NCI-H187 (cell line): Measurements from ENCODE around the gene PLCG2.
"Not testable (repeated sequence)": the region's sequence is repeated elsewhere in the genome, so short reads cannot be mapped to it uniquely, and the experiment has no call there.

Source experiments
- DNase-seq, 2 experiments: peaks; one replicate each; lab custom pipeline; 2025; lab: John Stamatoyannopoulos, UW

Gene PLCG2

DNA sequence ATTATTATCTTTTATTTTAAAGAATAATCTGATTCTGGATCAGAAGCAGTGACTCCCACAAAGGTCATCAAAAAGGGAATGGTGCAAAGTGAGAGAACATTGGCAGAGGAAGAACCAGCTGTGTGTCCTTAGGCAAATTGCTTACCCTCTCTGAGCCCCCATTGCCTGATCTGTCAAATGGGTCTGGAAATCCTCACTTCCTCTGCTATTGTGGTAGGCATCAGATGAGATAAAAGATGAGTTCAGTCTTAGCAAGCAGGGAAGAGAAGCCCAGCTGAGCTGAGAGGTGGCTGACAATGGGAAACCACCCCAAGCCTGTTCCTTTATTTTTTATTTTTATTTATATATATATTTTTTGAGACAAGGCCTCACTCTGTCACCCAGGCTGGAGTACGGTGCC, 24.2 kb upstream of the PLCG2 start:
- no peak for DNase-seq

DNA sequence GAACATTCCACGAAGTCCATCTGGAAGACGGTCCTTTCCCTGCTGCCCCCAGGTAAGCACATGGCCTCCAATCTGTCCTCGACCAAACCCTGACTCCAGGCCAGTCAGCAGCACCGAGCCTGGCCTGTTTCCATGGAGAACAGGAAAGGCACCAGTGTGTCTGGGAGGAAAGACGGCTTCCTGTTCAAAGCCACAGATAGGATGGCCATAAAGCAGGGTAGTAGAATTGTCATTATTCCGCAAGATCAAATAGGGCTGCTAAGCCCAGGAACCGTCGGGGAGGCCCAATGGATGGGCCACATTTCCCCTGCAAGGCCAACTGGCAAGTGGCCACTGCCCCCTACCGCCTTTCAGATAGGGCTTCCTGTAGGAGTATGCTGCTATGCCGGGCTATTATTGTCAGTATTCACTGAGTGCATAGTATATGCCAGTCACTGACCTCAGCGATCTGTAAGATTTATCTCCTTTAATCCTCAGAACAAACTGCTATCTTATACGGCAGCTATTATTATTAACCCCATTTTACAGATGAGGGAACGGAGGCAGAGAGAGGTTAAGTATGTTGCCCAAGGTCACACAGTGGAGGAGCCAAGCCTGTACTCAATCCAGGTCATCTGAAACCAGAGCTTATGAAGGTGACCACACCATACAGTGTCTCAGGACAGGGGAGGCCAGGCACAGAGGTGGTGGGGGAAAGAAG, 23.0 kb upstream of the PLCG2 start:
- no peak for DNase-seq

DNA sequence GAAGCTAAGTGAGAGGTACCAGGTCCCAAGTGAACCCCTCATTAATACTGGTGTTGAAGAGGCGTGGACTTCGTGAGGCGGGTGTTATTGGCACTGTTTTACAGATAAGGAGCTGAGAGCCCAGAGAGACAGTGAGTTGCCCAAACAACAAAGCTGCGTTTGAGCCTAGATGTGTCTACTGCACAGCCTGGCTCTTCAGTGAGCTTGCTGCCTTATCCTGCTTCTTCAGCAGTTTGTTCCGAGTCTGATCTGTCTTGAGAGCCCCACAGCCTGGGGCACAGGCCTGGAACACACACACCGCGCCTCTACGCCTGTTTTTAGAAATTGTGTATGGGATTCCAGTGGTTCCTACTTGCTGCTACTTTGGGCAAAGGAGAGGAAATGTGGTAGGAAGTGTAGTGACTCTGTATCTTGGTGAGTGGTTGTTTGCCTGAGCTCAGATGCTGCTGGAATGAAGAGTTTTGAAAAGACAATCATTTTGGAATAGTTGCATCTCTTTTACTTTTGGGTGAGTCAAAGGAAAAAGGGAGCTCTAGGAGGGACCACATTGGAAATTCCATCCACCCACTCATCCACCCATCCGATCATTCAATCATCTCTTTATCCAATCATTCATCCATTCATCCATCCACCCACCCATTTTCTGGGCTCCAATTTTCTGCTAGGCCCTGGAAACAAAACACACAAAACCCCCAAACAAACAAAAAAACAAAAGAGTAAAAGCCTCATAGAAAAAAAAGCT, 22.3 kb upstream of the PLCG2 start:
- DNase-seq: no peak

DNA sequence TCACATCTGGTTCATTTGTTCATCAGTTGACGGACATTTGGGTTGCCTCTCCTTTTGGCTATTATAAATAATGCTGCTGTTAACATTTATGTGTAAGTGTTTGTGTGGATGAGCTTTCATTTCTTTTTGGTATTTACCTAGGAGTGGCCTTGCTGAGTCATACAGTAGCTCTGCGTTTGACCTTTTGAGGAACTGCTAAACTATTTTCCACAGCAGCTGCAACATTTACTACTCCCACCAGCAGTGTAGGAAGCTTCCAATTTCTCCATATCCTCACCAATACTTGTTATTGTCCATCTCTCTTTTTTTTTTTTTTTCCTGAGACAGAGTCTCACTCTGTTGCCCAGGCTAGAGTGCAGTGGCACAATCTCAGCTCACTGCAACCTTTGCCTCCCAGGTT, 20.7 kb upstream of the PLCG2 start:
- DNase-seq: no peak

DNA sequence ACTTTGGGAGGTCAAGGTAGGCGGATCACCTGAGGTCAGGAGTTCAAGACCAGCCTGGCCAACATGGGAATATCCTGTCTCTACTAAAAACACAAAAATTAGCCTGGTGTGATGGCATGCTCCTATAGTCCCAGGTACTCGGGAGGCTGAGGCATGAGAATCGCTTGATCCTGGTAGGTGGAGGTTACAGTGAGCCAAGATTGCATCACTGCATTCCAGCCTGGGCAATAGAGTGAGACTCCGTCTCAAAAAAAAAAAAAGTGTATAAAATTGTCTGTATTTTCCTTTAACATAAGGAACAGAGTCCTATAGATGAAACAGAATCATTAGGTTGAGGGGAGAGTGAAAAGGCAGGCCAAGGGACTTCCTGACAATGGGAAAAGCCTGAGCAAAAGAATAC, 16.8 kb upstream of the PLCG2 start:
- not testable (repeated sequence) for DNase-seq

DNA sequence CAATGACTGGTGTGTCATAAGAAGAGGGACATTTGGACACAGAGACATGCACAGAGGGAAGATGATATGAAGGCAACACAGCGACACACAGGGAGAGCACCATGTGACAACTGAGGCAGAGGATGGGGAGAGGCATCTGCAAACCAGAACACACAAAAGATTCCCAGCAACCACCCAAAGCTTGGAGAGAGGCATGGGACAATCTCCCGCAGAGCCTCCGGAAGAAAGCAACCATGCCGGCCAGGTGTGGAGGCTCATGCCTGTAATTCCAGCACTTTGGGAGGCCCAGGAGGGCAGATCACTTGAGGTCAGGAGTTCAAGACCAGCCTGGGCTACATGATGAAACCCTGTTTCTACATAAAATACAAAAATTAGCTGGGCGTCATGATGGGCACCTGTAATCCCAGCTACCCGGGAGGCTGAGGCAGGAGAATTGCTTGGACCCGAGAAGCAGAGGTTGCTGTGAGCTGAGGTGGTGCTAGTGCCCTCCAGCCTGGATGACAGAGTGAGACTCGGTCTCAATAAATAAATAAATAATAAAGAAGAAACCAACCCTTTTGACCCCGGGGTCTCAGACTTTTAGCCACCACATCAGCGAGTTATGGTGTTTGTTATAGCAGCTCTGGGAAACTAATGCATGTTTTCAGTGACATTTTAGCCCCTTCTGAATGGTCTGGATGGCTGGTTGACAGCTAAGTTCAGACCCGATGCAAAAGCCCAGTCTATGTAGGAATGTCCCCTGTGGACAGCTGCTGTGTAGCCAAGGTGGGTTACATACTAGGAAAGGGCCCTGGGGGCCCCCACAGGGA, 13.8 kb upstream of the PLCG2 start:
- DNase-seq: no peak

DNA sequence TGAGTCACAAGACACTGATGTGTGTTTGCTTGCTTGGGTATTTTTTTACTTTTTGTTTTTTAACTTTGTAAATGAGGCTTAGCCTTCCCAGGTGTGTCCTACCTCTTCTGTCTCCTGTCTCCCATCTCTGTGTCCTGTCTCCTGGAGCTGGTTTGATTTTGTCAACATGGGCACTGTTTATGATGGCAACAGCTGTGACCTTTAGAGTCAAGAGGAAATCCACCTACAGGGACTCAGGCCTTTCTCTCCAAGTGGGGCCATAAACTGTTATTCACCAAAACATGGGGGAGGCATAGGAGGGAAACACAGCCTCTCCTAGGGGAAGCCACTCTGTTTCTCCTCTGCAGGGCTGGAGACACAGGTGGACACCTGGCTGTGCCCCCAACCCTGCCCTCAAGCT, 13.1 kb upstream of the PLCG2 start:
- no peak for DNase-seq

DNA sequence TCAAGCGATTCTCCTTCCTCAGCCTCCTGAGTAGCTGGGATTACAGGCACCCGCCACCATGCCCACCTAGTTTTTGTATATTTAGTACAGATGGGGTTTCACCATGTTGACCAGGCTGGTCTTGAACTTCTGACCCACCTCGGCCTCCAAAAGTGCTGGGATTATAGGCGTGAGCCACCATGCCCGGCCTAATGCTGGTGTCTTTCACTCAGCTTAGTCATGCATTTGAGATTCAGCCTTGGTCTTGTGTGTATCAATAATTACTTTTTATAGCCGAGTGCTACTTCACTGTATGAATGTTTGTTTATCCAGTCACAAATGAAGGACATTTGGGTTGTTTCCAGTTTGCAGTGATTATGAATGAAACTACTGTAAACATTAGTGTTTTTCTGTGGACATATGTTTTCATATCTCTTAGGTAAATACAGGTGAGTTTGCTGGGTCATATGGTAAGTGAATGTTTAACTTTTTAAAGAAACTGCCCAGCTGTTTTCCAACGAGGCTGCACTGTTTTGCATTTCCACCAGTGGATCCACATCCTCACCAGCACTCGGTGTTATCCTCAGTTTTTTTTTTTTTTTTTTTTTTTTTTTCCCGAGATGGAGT, 11.0 kb upstream of the PLCG2 start:
- DNase-seq: no peak

DNA sequence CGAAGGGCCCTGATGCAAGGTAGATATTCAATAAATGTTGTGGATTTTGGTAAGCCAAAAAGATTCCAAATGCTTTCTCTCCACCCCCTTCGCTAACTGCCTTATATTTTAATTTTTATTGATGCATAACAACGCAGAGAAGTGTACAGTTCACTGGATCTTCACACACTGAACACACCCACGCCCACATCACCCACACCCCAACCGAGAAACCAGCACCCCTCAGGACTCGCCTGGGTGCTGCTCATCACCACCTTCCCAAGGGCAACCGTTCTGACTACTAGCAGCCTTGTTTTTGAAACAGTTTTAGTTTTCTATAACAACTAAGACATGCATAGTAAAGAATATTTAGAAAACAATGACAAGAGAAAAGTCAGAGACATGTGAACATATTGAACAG, 9.1 kb upstream of the PLCG2 start:
- DNase-seq: no peak

DNA sequence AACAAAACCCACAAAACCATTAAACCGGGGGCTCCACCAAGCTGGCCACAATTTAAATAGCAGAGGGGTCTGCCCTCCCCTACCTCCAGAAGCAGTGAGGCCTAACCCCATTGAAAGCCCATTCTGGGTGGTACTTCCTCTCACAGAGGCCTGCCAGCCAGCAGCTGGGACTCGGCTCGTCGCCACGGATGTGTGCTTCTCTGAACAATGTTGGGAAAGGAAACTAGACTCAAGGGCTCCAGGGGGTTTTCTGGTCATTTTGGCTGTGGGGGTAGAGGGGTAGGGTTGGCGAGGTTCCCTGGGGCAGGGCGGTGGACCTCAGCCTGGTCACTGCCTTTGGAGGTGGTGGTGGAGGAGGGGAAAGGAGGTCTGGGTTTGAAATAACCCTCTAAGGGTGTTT, 4.7 kb upstream of the PLCG2 start:
- no peak for DNase-seq

DNA sequence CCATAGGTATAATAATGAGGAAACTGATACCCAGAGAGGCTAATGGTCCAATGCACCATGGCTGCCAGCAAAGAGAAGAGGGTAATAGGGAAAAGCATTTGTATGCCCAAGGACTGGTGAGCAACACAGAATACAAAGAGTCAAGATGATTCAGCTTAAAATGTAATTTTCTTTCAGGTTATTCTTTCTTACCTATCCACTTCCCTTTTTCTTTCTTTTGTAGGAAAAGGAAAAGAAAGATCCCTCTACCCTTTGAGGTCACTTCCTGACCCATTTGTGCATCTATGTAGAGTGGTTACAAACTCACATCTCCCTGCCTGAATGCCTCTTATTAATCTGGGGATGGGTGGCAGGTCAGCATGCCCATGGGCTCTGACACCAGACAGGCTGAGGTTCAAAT, 3.5 kb upstream of the PLCG2 start:
- no peak for DNase-seq

DNA sequence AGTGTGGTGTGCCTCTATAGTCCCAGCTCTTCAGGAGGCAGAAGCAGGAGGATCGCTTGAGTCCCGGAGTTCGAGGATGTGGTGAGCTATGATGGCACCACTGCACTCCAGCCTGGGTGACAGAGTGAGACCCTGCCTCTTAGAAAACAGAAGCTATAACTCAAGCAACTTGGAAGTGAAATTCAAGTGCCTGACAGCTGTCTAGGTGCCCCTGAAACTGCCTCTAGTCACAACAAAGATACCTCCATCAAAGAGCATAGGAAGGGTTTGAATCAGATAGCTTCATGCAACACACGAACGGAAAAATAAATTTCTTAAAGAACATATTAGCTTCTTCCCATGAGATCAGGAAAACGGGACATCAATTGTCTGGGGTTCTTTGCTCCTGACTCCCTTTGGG, 860 bp upstream of the PLCG2 start:
- DNase-seq: no peak

DNA sequence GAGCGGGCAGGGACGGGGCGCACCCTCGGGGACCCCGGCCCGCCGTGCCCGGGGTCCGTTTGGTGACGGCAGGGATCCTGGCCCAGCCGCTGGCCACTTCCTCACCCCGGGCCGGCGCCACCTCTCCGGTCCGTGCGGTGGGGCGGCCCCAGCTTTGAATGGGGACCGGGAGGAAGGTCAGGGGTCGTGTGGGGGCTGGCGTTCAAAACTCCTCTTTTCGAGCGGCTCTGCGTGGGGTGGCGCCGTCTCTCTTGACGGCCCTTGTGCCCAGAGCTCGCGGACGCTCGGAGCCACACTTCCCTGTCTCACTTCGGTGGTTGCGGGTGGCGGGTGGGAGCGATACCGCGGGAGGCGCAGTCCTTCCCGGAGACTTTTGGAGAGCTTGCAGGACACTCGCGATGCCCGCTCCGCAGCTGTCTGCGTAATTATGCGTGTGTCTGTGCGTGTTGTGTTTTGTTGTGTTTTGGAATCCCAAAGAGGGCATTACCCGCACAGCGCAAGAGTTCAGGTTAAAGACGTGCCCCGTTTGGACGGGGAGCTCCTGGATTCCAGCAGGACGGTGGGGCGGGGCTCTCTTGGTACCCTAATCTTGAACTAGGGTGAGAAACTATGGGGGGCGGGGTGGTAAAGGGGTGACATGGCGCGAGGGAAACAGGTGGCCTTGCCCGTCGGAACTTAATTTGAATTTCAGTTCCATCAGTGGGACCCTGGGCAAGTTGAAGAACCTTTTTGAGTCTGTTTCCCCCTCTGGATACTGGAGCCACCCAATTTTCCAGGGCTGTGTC, 637 bp downstream of the PLCG2 start:
- DNase-seq: no peak

DNA sequence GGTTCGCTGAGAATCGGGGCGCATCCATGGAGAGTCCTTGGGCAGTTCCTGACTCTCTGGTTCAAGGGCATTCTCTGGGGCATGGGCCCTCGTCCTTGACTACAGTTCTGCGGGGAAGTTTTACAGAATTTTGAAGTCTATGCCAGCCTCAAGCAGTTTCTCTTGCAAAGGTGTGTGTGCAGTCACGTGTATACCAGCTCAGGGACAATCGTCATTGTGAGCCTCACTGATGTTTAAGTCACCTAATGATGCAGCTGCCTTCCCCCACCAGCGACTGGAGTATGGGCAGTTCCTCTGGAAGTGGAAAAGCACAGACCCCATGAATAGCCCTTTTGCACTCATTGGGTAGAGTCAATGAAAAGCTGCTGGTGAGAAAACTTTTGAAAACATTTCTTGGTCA, 1.3 kb downstream of the PLCG2 start:
- no peak for DNase-seq

DNA sequence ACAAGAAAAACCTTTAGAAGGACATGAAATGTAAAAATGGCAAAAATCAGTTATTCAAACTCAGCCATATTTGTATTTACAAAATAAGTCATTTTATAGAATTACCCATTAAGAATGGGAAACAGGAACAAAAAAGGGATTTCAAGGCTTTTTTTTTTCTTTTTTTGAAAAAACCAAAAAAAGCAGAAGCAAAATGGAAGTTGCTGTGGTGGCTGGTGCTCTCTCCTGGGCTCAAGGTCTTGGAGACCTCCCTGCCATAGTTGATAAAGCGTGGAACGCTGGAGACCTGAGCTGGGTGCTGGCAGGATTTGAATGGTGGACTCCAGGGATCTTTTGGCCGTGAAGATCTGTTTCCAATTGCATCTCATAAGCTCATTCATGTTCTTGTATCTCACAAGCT, 3.1 kb downstream of the PLCG2 start:
- DNase-seq: no peak

DNA sequence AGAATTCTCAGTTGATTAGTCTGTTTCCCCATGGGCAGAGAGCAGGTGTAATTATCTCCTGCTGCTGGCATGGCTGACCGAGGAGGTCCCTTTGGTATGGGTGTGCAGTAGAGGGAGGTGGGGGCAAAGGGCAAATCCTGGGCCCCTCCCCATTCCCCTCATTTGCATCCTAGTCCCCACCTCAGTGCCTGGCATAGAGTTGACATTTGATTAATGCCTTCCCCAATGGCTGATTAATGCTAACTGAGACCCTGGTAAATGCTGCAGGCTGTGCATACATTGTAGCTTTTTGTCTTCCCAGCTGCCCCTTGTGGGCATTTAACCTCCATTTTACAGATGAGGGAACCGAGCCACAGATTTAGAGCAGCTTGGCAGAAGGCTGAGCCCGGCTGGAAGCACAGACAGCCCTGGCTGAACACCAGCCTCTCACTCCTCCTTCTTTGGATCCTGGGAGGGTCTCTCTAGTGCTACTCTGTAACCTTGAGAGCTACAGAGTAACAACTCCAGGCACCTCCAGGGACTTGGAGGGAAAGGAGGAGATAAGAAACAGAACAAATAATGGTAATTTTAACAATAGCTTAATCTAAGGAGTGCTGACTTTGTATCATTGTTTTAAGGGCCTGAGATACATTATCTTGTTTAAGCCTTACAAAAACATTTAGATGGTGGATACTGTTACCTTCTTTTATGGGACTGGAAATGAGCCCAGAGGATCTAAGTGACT, 5.1 kb downstream of the PLCG2 start:
- no peak for DNase-seq

DNA sequence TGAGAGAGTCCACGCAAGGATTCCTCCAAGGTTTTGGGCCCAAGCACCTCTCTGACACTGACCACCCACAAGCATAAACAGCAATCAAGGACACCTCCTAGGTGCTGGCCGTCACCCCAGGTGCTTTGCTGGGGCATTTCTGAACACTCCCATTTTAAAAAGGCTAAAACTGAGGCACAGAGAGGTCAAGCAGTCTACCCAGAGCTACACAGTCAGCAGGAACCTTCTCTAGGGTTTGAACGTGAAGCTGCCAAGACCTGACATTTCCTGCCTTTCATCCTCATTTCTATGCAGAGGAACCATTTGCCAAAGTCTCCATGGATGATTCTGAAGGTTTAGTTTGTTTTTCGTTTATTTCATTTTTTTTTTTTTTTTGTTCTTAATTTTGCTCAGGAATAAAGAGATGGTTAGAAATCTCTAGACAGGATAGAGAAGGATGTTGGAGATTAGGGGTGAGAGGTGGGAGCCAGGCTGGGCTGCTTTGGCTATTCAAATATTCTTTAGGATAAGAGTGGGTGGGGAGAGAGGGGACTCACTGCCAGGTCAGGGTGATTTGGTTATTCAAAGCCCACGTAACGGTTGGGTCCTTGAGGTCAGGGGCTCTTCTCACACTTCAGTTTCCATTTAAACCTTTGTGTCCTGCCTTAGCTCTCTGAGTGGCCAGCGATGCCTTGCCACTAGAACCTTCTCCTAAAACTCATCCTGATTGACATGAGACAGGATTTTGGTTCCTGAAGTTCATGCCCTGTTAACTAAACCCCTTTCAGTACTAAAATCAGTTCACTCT, 6.2 kb downstream of the PLCG2 start:
- DNase-seq: no peak

DNA sequence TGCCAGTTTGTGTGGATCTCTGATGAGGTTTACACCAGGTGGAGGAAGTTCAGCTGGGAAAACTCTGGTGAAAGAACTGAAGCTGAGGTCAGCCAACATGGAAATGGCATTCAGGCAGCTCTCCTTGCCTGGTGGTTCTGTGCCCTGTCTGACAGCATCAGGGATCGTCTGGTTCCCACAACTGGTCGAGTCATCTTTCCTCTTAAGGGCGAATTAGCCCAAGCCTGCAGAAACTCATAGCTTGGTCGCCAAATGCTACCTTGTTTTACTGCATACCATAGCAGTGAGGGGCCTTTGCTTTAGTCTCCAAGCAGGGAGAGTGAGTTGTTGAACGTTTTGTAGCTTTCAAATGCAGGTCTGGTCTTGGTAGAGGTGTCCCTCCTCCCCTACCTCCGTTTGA, 7.2 kb downstream of the PLCG2 start:
- DNase-seq: no peak

DNA sequence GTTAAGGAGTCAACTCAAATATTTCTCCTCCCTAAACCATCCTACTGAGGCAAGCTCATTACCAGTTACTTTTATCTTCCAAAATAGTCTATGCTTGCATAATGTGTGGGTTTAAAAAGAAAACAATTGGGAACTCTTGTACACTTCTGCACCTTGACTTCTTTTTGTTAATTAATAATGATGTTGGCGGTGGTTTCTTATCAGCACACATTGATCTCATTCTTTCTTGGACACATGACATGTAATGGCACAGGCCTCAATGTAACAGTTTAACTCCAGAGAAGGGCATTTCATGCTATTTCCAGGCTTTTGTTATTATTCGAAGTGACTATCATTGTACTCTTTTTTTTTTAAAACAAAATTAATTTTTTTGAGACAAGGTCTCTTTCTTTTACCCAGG, 7.8 kb downstream of the PLCG2 start:
- no peak for DNase-seq

DNA sequence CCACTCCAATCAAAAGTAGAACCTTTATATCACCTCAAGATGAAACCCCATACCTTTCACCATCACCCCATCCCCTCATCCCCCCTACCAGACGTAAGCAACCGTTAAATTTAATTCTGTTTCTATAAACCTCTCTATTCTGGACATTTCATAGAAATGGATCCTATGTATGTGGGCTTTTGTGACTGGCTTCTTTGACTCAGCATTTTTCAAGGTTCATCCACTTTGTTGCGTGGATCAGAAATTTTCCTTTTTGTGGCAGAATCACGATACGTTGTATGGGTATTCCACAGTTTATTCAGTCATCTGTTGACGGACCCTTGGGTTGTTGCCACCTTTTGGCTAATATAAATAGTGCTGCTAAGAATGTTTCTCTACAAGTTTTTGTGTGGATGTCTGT, 8.6 kb downstream of the PLCG2 start:
- DNase-seq: no peak
